ENCODE measurements around the gene LRP2.

GRCh38 chr2:169080250-169081069, 281.9 kb downstream of the LRP2 start:
- no peak for TF ChIP-seq CTCF (IDR thresholded peaks at IDR 0.05; ENCODE audit: borderline replicate concordance, extremely low read depth, low read length, poor library complexity, severe bottlenecking)
- TF ChIP-seq EZH2 (IDR thresholded peaks at IDR 0.05; ENCODE audit: borderline replicate concordance, low read depth, low read length, severe bottlenecking), result no peak

All from DND-41 (cell line).